ENCODE data around the gene SLC41A2.

SLC41A2 gene

DNA sequence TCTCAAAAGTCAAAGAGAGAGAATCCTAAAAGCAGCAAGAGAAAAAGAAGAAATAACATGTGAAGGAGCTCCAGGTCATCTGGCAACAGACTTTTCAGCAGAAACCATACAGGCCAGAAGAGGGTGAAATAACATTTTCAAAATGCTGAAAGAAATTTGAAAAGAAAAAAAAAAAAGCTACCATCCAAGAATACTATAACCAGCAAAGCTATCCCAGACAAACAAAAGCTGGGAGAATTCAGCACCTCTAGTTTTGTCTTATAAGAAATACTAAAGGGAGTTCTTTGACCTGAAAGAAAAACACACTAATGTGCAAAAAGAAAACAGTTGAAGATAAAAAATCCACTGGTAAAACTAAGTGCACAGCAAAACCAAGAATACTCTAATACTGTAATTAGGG is 36.8 kb downstream of the SLC41A2 start:
- H3K27ac ChIP-seq (ENCODE audit: low read length), result no peak overlapping the region

DNA sequence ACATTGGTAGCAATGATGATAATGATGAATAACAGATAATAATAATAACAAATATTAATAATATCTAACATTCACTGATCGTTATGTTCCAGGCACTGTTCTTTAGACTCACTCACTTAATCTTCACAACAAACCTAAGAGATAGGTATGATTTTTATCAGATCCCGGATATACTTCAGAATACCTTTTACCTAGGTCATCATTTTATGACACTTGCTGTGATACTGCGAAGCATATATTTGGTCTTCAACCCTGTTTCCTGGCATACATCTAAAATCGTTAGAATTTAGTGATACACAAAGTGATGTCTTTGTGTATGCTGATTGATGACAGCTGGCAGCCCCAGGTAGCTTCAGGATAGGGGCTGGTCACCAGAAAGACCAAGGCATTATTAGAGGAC is 46.1 kb downstream of the SLC41A2 start:
- Histone ChIP-seq H3K9ac (ENCODE audit: low read depth, low read length) (no peak overlapping the region), H3K4me1 (ENCODE audit: insufficient read depth, low read length) (no peaks in the 10 kb centered on the region), H3K27me3 (ENCODE audit: insufficient read depth, low read length) (no peaks in the 10 kb centered on the region), H3K27ac (ENCODE audit: low read length) (no peak overlapping the region), H3K36me3 (ENCODE audit: insufficient read depth, low read depth, low read length) (no peaks in the 10 kb centered on the region), H3K4me3 (ENCODE audit: low read length) (no peak overlapping the region), H3K9me3 (ENCODE audit: insufficient read depth, low read depth, low read length) (no peaks in the 10 kb centered on the region)

More for the DNA sequence above, 36.8 kb downstream of the SLC41A2 start:
- Histone ChIP-seq H3K9ac (ENCODE audit: low read depth, low read length) (no peak overlapping the region), H3K4me3 (ENCODE audit: low read length) (no peak overlapping the region), H3K9me3 (ENCODE audit: insufficient read depth, low read depth, low read length) (peaks cover 8% of the 10 kb centered on the region; the same call in 1 of the 2 replicates), H3K36me3 (ENCODE audit: insufficient read depth, low read depth, low read length) (no peaks in the 10 kb centered on the region), H3K27me3 (ENCODE audit: insufficient read depth, low read length) (no peaks in the 10 kb centered on the region), H3K4me1 (ENCODE audit: insufficient read depth, low read length) (no peaks in the 10 kb centered on the region)

DNA sequence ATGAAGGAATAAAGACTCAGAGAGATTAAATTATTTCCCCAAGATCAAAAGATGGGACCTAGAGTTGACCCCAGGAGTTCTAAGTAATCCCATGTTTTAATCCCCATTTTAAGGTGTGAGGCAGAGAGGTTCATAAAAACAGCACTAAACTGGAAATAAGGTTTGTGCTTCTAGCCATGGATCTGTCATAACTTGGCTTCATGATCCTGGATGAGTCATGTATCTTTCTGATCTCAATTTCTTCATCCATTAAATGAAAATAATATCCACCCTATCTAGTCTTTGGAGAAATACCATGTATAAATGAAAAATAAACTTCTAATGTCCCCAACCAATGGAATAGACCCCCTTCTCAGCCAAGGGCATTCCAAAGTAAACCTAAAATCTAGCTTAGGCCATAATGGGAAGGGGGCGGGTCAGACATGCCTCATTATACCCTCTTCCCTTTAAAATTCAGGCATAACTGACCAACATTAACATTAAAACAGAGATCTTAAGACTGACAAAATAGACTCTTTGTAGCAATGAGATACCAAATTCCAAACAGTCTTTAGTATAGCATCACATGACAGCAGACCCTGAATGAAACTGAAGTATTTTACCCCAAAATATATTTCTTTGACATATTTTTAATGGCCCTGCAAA is 47.8 kb downstream of the SLC41A2 start:
- Histone ChIP-seq H3K9ac (ENCODE audit: low read depth, low read length) (no peak overlapping the region), H3K4me1 (ENCODE audit: insufficient read depth, low read length) (no peaks in the 10 kb centered on the region), H3K36me3 (ENCODE audit: insufficient read depth, low read depth, low read length) (no peaks in the 10 kb centered on the region), H3K9me3 (ENCODE audit: insufficient read depth, low read depth, low read length) (no peaks in the 10 kb centered on the region), H3K27me3 (ENCODE audit: insufficient read depth, low read length) (no peaks in the 10 kb centered on the region), H3K4me3 (ENCODE audit: low read length) (no peak overlapping the region), H3K27ac (ENCODE audit: low read length) (no peak overlapping the region)

DNA sequence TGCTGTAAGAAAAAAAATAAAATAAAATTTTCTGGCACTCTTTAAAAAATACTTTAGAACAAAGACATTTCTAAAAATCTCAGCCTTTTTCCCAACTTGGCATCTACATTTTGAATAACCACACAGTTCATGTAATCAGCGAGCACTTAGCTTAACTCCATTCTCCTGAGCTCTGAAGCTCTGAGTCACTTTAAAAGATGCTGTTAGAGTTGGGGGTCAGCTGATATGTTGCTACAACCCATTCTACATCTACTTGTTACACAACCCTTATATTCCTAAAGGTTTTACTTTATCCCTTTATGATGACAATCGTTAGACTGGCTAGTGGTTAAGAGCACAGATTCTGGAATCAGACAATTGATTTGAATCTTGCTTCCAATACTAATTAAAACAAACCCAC is 48.3 kb downstream of the SLC41A2 start:
- Histone ChIP-seq H3K4me1 (ENCODE audit: insufficient read depth, low read length) (no peaks in the 10 kb centered on the region), H3K27ac (ENCODE audit: low read length) (no peak overlapping the region), H3K9ac (ENCODE audit: low read depth, low read length) (no peak overlapping the region), H3K27me3 (ENCODE audit: insufficient read depth, low read length) (no peaks in the 10 kb centered on the region), H3K36me3 (ENCODE audit: insufficient read depth, low read depth, low read length) (no peaks in the 10 kb centered on the region), H3K4me3 (ENCODE audit: low read length) (no peak overlapping the region), H3K9me3 (ENCODE audit: insufficient read depth, low read depth, low read length) (no peaks in the 10 kb centered on the region)
